OCI-LY7 (cell line): ENCODE results near the gene MUCL1. TPM values are rescaled to one million over a fixed set of nuclear protein-coding genes. Genes with fewer than 3 reads are reported as not detected.
"Not testable (repeated sequence)": the region's sequence is repeated elsewhere in the genome, so short reads cannot be mapped to it uniquely, and the experiment has no call there.

ENCODE experiments used
- BruUV-seq: library from RNA; stranded (reverse); fragments of 400-500 nt; replicated peaks from 2 replicates; lab custom pipeline; 2021; lab: Mats Ljungman, UMichigan
- CTCF ChIA-PET: fragments of 300-600 bp; sonication (Branson Sonifier 250); formaldehyde crosslinking; loops from one replicate; lab custom pipeline; 2022; ENCODE audit warnings: antibody characterized with exemption; ENCODE audit not compliant: unreplicated experiment; lab: Charles Lee
- POLR2A ChIA-PET: fragments of 300-600 bp; sonication (Branson Sonifier 250); formaldehyde crosslinking; loops from one replicate; lab custom pipeline; 2022; ENCODE audit warnings: antibody characterized with exemption; lab: Charles Lee
- DNase-seq: peaks from one replicate; pipeline ENCODE4 v3.0.0-alpha.2; 2015; ENCODE audit warnings: low spot score
- H2AFZ ChIP-seq: fragments of 200-600 bp; sonication (generic), shearing (Covaris generic); 2 replicates; pipeline ENCODE4 v1.6.1; 2014; ENCODE audit warnings: mild to moderate bottlenecking, antibody characterized with exemption, low read length, moderate library complexity
- H3K27ac ChIP-seq: fragments of 200-600 bp; sonication (generic); 2 replicates; pipeline ENCODE4 v1.5.1; 2014; ENCODE audit warnings: mixed run types, low read depth, mild to moderate bottlenecking, moderate library complexity, low read length, inconsistent platforms; ENCODE audit not compliant: poor library complexity, severe bottlenecking
- H3K36me3 ChIP-seq: fragments of 200-600 bp; sonication (generic); 2 replicates; pipeline ENCODE4 v1.6.1; 2014; ENCODE audit warnings: mild to moderate bottlenecking, antibody characterized with exemption, low read length, moderate library complexity, mixed read lengths; ENCODE audit not compliant: insufficient read depth
- H3K4me1 ChIP-seq: fragments of 200-600 bp; sonication (generic); 2 replicates; pipeline ENCODE4 v1.5.1; 2014; ENCODE audit warnings: mild to moderate bottlenecking, low read length; ENCODE audit not compliant: insufficient read depth, poor library complexity, severe bottlenecking
- H3K4me2 ChIP-seq: fragments of 200-600 bp; sonication (generic); 2 replicates; pipeline ENCODE4 v1.6.1; 2014; ENCODE audit warnings: mild to moderate bottlenecking, low read length
- H3K4me3 ChIP-seq: fragments of 200-600 bp; sonication (generic); 2 replicates; pipeline ENCODE4 v1.5.1; 2014; ENCODE audit warnings: mild to moderate bottlenecking, low read depth, low read length; ENCODE audit not compliant: poor library complexity, severe bottlenecking
- H3K79me2 ChIP-seq: fragments of 200-600 bp; sonication (generic); 2 replicates; pipeline ENCODE4 v1.6.1; 2016; ENCODE audit warnings: low read depth, mild to moderate bottlenecking, low read length, moderate library complexity, mixed read lengths; ENCODE audit not compliant: insufficient read depth
- H3K9me2 ChIP-seq: fragments of 200-600 bp; sonication (generic); 2 replicates; pipeline ENCODE4 v1.6.1; 2016; ENCODE audit warnings: mild to moderate bottlenecking, low read length, mixed read lengths; ENCODE audit not compliant: insufficient read depth
- H3K9me3 ChIP-seq: fragments of 200-600 bp; sonication (generic); 2 replicates; pipeline ENCODE4 v1.6.1; 2014; ENCODE audit warnings: mild to moderate bottlenecking, mixed run types, low read length, mixed read lengths
- H4K20me1 ChIP-seq: fragments of 200-600 bp; sonication (generic); 2 replicates; pipeline ENCODE4 v1.6.1; 2014; ENCODE audit warnings: mild to moderate bottlenecking, antibody characterized with exemption, low read length, moderate library complexity, mixed read lengths; ENCODE audit not compliant: insufficient read depth
- CTCF ChIP-seq: fragments of 200-600 bp; sonication (generic); conservative IDR thresholded peaks from 2 replicates; pipeline ENCODE4 v1.5.1; 2014; ENCODE audit warnings: mild to moderate bottlenecking, antibody characterized with exemption, low read length, moderate library complexity, mixed read lengths
- EZH2phosphoT487 ChIP-seq: fragments of 200-600 bp; sonication (generic); IDR thresholded peaks from 2 replicates; pipeline ENCODE4 v1.6.1; 2018; ENCODE audit warnings: low read depth, borderline replicate concordance, mild to moderate bottlenecking, mixed run types, antibody characterized with exemption, low read length, moderate library complexity, mixed read lengths
- intact Hi-C: fragments of 100-400 bp; cut with micrococcal nuclease; formaldehyde crosslinking; loops from one replicate; pipeline ENCODE4 v1.10.0; 2022; ENCODE audit not compliant: unreplicated experiment
- total RNA-seq, 2 experiments: library from RNA; depleted of rRNA in 1 of 2; stranded (reverse); fragments of >200 nt in 1 of 2; shearing (Covaris generic) in 1 of 2; gene quantifications; 2 replicates each; pipeline ENCODE4 v1.2.3, GENCODE V29; 2014 to 2022

Gene MUCL1
- total RNA-seq, 2 experiments from 2014 or later, result not detected

DNA sequence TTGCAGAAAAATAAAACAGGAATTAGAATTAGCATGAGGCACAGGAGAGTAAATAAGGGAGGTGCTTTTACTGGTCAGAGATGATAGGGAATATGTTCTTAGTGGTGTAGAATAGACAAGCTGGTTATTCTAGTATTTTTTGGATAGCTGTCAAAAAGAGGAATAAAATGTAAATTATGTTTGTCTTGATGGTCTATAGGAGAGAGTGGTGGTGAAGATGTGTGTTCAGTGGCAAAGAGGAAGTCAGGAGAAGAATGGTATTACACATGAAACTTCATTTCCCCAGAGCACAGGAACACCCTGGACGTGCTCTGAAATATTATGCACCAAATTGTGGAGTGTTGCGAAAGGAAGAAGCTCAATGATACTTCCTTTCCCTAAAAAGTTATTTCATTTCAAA lies 27.8 kb downstream of the MUCL1 start:
- Histone ChIP-seq H3K4me1 (no peaks in the 10 kb centered on the region), H3K4me3 (no peak overlapping the region), H4K20me1 (no peaks in the 10 kb centered on the region), H3K9me3 (no peaks in the 10 kb centered on the region), H3K4me2 (no peak overlapping the region), H3K36me3 (no peaks in the 10 kb centered on the region), H3K27ac (no peak overlapping the region), H3K79me2 (no peaks in the 10 kb centered on the region), H3K9me2 (no peaks in the 10 kb centered on the region), H2AFZ (no peak overlapping the region)
- TF ChIP-seq CTCF (no peak), EZH2phosphoT487 (no peak)
- no TSS peak for BruUV-seq
- DNase-seq, result no peak
- POLR2A ChIA-PET, result interaction anchor here (0.7 kb wide), 1 partner anchor 672 kb away, joined by 3 read pairs; no protein-coding TSS in a partner anchor
- CTCF ChIA-PET, result no interaction called here
- intact Hi-C loops, result no loop called here

DNA sequence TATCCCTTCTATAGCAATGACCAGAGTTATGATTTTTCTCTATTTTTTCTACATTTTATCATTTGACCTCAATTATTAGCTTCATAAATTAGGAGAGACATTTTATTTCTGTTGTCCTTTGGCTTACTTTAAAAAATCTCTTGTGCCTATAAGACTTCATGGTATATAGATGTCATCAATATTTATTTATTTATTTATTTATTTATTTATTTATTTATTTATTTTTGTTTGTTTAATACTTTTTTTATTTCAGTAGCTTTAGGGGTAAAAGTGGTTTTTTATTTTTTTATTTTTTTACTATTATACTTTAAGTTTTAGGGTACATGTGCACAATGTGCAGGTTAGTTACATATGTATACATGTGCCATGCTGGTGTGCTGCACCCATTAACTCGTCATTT lies 28.3 kb downstream of the MUCL1 start:
- H4K20me1 ChIP-seq, H3K27ac ChIP-seq, H3K4me3 ChIP-seq, BruUV-seq, CTCF ChIA-PET, intact Hi-C loops, H3K4me1 ChIP-seq, H2AFZ ChIP-seq, H3K36me3 ChIP-seq, DNase-seq, H3K9me3 ChIP-seq, H3K79me2 ChIP-seq, H3K9me2 ChIP-seq, H3K4me2 ChIP-seq: not testable (repeated sequence)
- POLR2A ChIA-PET, result interaction anchor here (0.6 to 0.7 kb wide), 2 partner anchors 75 to 672 kb away, joined by 3 to 4 read pairs; no protein-coding TSS in a partner anchor

DNA sequence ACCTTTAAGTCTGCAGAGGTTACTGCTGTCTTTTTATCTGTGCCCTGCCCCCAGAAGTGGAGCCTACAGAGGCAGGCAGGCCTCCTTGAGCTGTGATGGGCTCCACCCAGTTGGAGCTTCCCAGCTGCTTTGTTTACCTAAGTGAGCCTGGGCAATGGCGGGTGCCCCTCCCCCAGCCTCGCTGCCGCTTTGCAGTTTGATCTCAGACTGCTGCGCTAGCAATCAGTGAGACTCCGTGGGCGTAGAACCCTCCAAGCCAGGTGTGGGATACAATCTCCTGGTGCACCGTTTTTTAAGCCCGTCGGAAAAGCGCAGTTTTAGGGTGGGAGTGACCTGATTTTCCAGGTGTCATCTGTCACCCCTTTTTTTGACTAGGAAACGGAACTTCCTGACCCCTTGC lies 34.1 kb downstream of the MUCL1 start:
- H3K4me1 ChIP-seq, H3K9me3 ChIP-seq, CTCF ChIA-PET, POLR2A ChIA-PET, BruUV-seq, H3K4me2 ChIP-seq, H3K27ac ChIP-seq, H3K36me3 ChIP-seq, DNase-seq, H3K4me3 ChIP-seq, H3K9me2 ChIP-seq, intact Hi-C loops, H2AFZ ChIP-seq, H3K79me2 ChIP-seq, H4K20me1 ChIP-seq: not testable (repeated sequence)

- BruUV-seq, result no TSS peak
- no peak for TF ChIP-seq EZH2phosphoT487
- no peak for TF ChIP-seq CTCF
- H3K27ac ChIP-seq, result no peak overlapping the region
- H3K9me2 ChIP-seq, result no peaks in the 10 kb centered on the region
- no peaks in the 10 kb centered on the region for H3K79me2 ChIP-seq
- H3K9me3 ChIP-seq, result no peaks in the 10 kb centered on the region
- H3K36me3 ChIP-seq, result no peaks in the 10 kb centered on the region
- ChIA-PET POLR2A (no interaction called here), CTCF (no interaction called here)
- no peak overlapping the region for H3K4me3 ChIP-seq
- no peak overlapping the region for H2AFZ ChIP-seq
- no peaks in the 10 kb centered on the region for H3K4me1 ChIP-seq
- intact Hi-C loops, result no loop called here
- no peak for DNase-seq
- H3K4me2 ChIP-seq, result no peak overlapping the region
- H4K20me1 ChIP-seq, result no peaks in the 10 kb centered on the region
These were observed 36.0 kb downstream of the MUCL1 start for GRCh38 chr12:54890339-54890738.
